Medulla oblongata (tissue), 1 donor: ENCODE results near the gene SLC25A4.
A peak's percentile ranks its signal among the peaks of the same experiment; 100 is the strongest.

Experiments
- DNase-seq: peaks from one replicate; pipeline ENCODE4 v3.0.0-alpha.2; 2015; ENCODE audit errors: extremely low spot score

Gene SLC25A4

GRCh38 chr4:185120631-185120946, 22.5 kb upstream of the SLC25A4 start:
- no peak for DNase-seq

DNA sequence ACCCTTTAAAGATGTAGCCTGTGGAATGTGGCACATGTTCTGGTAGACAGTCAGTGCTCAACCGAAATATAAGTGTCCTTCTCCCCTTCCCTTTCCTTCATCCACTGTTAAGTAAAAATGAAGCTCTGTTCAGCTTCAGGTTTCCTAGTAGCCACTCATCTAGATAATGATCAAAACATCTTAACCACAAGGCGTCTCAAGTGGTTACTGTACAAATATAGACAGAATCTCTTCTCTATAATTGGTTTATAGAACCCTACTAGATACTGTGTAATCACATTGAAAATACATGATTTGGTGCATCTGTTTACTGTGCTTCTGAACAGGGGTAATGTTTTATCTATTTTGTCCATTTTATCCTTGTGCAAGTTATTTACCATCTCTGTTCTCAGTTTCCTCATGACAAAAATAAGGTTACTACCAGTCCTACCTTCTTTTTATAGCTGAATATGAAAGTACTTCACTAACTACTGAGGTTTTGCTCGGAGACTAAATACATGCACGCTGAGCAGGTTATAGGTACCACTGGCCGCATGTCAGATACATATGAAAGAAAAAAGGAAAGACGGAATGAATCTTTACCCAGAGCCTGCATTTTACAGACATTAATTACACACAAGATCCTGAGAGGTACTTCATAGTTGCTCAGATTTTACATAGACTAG, 20.3 kb upstream of the SLC25A4 start:
- DNase-seq = no peak

- DNase-seq = no peak
Measured at GRCh38 chr4:185124006-185124405, 19.1 kb upstream of the SLC25A4 start.

GRCh38 chr4:185127021-185127925, 15.8 kb upstream of the SLC25A4 start:
- DNase-seq = no peak

- DNase-seq = no peak
Measured at GRCh38 chr4:185128272-185129119, 14.6 kb upstream of the SLC25A4 start.

- DNase-seq = peak; percentile 70
Measured at GRCh38 chr4:185134307-185134869, 8.7 kb upstream of the SLC25A4 start.

- DNase-seq = no peak
Measured at GRCh38 chr4:185137233-185137925, 5.7 kb upstream of the SLC25A4 start.

DNA sequence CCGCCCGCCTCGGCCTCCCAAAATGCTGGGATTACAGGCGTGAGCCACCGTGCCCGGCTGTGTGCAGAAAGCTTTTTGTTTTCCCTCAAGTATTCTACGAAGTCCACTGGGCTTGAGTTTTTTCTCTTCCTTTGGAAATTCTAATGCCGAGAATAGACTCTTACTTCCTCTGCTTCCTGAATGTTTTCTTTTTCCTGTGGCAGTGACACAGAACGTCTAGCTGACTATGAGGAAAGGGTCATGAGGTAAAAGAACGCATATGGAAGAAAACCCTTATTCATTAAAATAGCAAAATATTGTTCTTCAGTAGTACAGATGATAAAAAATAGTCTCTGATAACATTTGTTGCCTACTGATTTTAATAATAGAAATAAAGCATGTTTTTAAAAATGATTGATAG, 4.9 kb upstream of the SLC25A4 start:
- DNase-seq = no peak

- no peak for DNase-seq
Measured at GRCh38 chr4:185139736-185140135, 3.3 kb upstream of the SLC25A4 start.

DNA sequence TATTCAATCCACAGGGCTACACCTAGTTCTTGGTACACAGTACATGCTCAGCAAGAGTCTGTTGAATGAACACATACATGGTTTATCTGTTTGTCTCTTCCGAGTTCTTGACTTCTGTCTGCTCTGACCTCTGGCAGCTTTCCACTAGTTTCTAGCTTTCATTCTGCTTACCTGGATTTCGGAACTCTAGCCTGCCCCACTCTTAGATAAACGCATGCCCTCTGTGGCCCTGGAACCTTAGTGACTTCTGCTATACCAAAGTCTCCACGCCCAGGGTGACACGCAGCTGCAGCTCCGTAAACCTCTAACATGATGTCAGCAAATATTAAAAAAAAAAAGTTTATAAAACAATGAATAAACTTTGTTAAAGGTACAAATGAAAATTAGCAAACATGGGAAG, 1.3 kb upstream of the SLC25A4 start:
- no peak for DNase-seq

GRCh38 chr4:185142564-185142911, 528 bp upstream of the SLC25A4 start:
- DNase-seq = peak; percentile 52

GRCh38 chr4:185143601-185143969, 519 bp downstream of the SLC25A4 start:
- no peak for DNase-seq

- no peak for DNase-seq
Measured at GRCh38 chr4:185144601-185145240, 1.7 kb downstream of the SLC25A4 start.

GRCh38 chr4:185145572-185145971, 2.5 kb downstream of the SLC25A4 start:
- DNase-seq = no peak

DNA sequence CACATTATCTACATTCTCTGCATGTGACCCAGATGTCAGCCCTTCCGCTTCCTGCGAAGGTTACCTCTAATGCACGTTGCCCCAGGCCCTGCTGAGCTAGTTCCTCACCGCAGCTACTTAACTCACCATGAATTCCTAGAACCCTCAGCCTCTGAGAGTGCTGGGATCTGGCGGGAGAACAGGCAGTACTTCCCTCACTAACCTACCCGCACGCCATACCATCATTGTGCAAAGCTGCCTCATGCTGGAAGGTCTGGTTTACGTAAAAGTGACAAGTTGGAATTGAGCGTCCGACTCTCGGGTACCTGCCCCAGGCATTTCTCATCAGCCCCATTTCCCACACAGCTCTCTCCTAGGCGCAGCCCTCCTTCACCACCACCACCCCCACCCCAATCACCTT, 6.3 kb downstream of the SLC25A4 start:
- no peak for DNase-seq

GRCh38 chr4:185151296-185151695, 8.2 kb downstream of the SLC25A4 start:
- DNase-seq = no peak

- no peak for DNase-seq
Measured at GRCh38 chr4:185165605-185166063, 22.6 kb downstream of the SLC25A4 start.

DNA sequence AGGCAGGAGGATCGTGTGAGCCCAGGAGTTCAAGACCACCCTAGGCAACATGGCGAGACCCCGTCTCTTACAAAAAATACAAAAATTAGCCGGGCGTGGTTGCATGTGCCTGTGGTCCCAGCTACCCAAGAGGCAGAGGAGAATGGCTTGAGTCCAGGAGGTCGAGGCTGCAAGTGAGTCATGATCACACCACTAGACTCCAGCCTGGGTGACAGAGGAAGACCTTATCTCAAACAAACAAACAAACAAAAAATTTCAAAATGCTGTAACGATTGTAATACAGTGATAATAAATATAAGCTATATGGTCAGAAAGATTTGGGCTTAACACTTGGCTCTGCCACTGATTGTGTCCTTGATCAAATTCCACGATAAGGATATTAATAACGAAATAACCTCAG, 24.2 kb downstream of the SLC25A4 start:
- DNase-seq = no peak

GRCh38 chr4:185171373-185172071, 28.5 kb downstream of the SLC25A4 start:
- DNase-seq = no peak

GRCh38 chr4:185179488-185179887, 36.4 kb downstream of the SLC25A4 start:
- DNase-seq = no peak
